ENCODE results near the gene MB21D2. TPM values are rescaled to one million over a fixed set of nuclear protein-coding genes. Genes with fewer than 3 reads are reported as not detected.

The MB21D2 gene
- total and polyA plus RNA-seq, 2 experiments from 2014 or later = 8.1 to 35.9 TPM

GRCh38 chr3:192804502-192804901 lies 113.2 kb downstream of the MB21D2 start:
- Mint-ChIP-seq H3K4me1 (peaks cover 4% of the 10 kb centered on the region; the same call in 1 of the 3 replicates), H3K4me3 (no peak overlapping the region), H3K36me3 (ENCODE audit: low read depth) (peaks cover 5% of the 10 kb centered on the region; the same call in 1 of the 3 replicates), H3K9me3 (no peaks in the 10 kb centered on the region), H3K27me3 (ENCODE audit: insufficient read depth, low read depth, poor library complexity) (no peaks in the 10 kb centered on the region), H3K27ac (no peak overlapping the region)
- H3K27me3 ChIP-seq (ENCODE audit: insufficient read depth) = no peaks in the 10 kb centered on the region
- H3K9me2 ChIP-seq (ENCODE audit: insufficient read depth) = no peaks in the 10 kb centered on the region
- peaks cover 63% of the 10 kb centered on the region for H3K79me2 ChIP-seq (replicated peaks; ENCODE audit: insufficient read depth)
- H4K20me1 ChIP-seq (replicated peaks; ENCODE audit: insufficient read depth) = 0 out of 2 replicates have a peak, but pooled peaks cover 3% of the 10 kb centered on the region
- H3K4me2 ChIP-seq = no peak overlapping the region
- no peaks in the 10 kb centered on the region for H3K4me1 ChIP-seq (ENCODE audit: insufficient read depth)
- no peaks in the 10 kb centered on the region for H3K36me3 ChIP-seq (ENCODE audit: insufficient read depth)
- TF ChIP-seq STAT1 (IDR thresholded peaks at IDR 0.05; ENCODE audit: unreplicated experiment) = no peak
- no peak for TF ChIP-seq JUNB (IDR thresholded peaks at IDR 0.05; ENCODE audit: unreplicated experiment)
- TF ChIP-seq EZH2phosphoT487 (IDR thresholded peaks at IDR 0.05; ENCODE audit: unreplicated experiment) = no peak
- no peak for TF ChIP-seq ZNF114 (CRISPR knock-in tag; IDR thresholded peaks at IDR 0.05)
- TF ChIP-seq CREB1 (CRISPR knock-in tag; IDR thresholded peaks at IDR 0.05; ENCODE audit: low read depth) = no peak
- no peak for TF ChIP-seq NANOG (IDR thresholded peaks at IDR 0.05; ENCODE audit: borderline replicate concordance)
- no peak for TF ChIP-seq ZNF462 (CRISPR knock-in tag; IDR thresholded peaks at IDR 0.05)
- no peak for TF ChIP-seq POLR2AphosphoS5 (IDR thresholded peaks at IDR 0.05; ENCODE audit: low read depth)
- no peak for TF ChIP-seq ETS1 (IDR thresholded peaks at IDR 0.05)
- TF ChIP-seq EZH2 (IDR thresholded peaks at IDR 0.05; ENCODE audit: low read depth, unreplicated experiment) = no peak
- no peak for TF ChIP-seq CTCF (conservative IDR thresholded peaks at IDR 0.05; ENCODE audit: low read depth in 2 of 2)
- TF ChIP-seq REST (IDR thresholded peaks at IDR 0.05; ENCODE audit: unreplicated experiment) = no peak
- no peak overlapping the region for H2AFZ ChIP-seq
- H3F3A ChIP-seq (replicated peaks; ENCODE audit: low read depth) = no peaks in the 10 kb centered on the region
- no peak for ATAC-seq
- H3K4me3 ChIP-seq = no peak overlapping the region
- no peak overlapping the region for H3K27ac ChIP-seq (ENCODE audit: low read depth)
- DNase-seq (ENCODE audit: low spot score) = no peak

Measured in GM23338 (cell line).